Sigmoid colon (tissue), 4 donors: ENCODE data around the gene BIRC7.

Source experiments
- EP300 ChIP-seq, 4 donors: sonication (generic); formaldehyde crosslinking; IDR thresholded peaks; one replicate each; pipeline ENCODE4 v1.6.1; 2017; ENCODE audit warnings: antibody characterized with exemption in 4 of 4
- POLR2A ChIP-seq, 2 donors: fragments of 450-650 bp; IDR thresholded peaks; one replicate each; pipeline ENCODE4 v1.6.1; 2016; ENCODE audit warnings: antibody characterized with exemption in 2 of 2, mild to moderate bottlenecking in 2 of 2, moderate library complexity in 2 of 2
- POLR2AphosphoS5 ChIP-seq, 4 donors: sonication (generic); formaldehyde crosslinking; IDR thresholded peaks; one replicate each; pipeline ENCODE4 v1.6.1; 2017; ENCODE audit warnings: antibody characterized with exemption in 4 of 4
- TF ChIP-seq, protein P1 (sequence below), 4 experiments: fragments of 450-650 bp in 3 of 4; fragments of 200-600 bp in 1 of 4; IDR thresholded peaks; one replicate each; pipeline ENCODE4 v1.5.1; 2016 to 2019; ENCODE audit warnings: antibody characterized with exemption in 4 of 4, mild to moderate bottlenecking in 3 of 4, moderate library complexity in 2 of 4

GRCh38 chr20:63252284-63252711 is 16.6 kb downstream of the BIRC7 start:
- TF ChIP-seq EP300 (IDR thresholded peaks at IDR 0.05) (no peak), POLR2AphosphoS5 (IDR thresholded peaks at IDR 0.05) (no peak), POLR2A (IDR thresholded peaks at IDR 0.05) (no peak)
- TF ChIP-seq, protein P1, sequence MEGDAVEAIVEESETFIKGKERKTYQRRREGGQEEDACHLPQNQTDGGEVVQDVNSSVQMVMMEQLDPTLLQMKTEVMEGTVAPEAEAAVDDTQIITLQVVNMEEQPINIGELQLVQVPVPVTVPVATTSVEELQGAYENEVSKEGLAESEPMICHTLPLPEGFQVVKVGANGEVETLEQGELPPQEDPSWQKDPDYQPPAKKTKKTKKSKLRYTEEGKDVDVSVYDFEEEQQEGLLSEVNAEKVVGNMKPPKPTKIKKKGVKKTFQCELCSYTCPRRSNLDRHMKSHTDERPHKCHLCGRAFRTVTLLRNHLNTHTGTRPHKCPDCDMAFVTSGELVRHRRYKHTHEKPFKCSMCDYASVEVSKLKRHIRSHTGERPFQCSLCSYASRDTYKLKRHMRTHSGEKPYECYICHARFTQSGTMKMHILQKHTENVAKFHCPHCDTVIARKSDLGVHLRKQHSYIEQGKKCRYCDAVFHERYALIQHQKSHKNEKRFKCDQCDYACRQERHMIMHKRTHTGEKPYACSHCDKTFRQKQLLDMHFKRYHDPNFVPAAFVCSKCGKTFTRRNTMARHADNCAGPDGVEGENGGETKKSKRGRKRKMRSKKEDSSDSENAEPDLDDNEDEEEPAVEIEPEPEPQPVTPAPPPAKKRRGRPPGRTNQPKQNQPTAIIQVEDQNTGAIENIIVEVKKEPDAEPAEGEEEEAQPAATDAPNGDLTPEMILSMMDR (IDR thresholded peaks at IDR 0.05), result no peak
